Adrenal gland (tissue), 12 donors: Measurements from ENCODE around the gene CPD. TPM values are rescaled to one million over a fixed set of nuclear protein-coding genes. Genes with fewer than 3 reads are reported as not detected.
"Not testable (repeated sequence)": the region's sequence is repeated elsewhere in the genome, so short reads cannot be mapped to it uniquely, and the experiment has no call there.

Source experiments
- DNase-seq, 7 donors: peaks; one replicate each; pipeline ENCODE4 v3.0.0-alpha.2; 2019 to 2020
- H3K27ac ChIP-seq, 5 donors: fragments of 200-600 bp; sonication (generic) in 4 of 5; 1 replicate in 3 of 5; 2 replicates in 2 of 5; pipeline versions ENCODE4 v1.5.1 to v1.8.0; 2016 to 2020; ENCODE audit warnings: mild to moderate bottlenecking in 1 of 5
- H3K27me3 ChIP-seq: fragments of 200-600 bp; 2 replicates; pipeline ENCODE4 v1.8.0; 2021
- H3K36me3 ChIP-seq, 2 donors: fragments of 200-600 bp; replicated peaks in 1 of 2; 1 replicate in 1 of 2; 2 replicates in 1 of 2; pipeline versions ENCODE4 v1.5.1 to v1.8.0; 2018 to 2022
- H3K4me1 ChIP-seq, 2 donors: fragments of 200-600 bp; replicated peaks in 1 of 2; 1 replicate in 1 of 2; 2 replicates in 1 of 2; pipeline versions ENCODE4 v1.5.1 to v1.8.0; 2018 to 2021
- H3K4me3 ChIP-seq, 4 donors: fragments of 200-600 bp; sonication (generic) in 3 of 4; one replicate each; pipeline ENCODE4 v1.5.1; 2016 to 2018
- H3K9me3 ChIP-seq, 3 donors: fragments of 200-600 bp; sonication (generic) in 1 of 3; replicated peaks in 1 of 3; 1 replicate in 2 of 3; 2 replicates in 1 of 3; pipeline versions ENCODE4 v1.5.1 to v1.8.0; 2016 to 2021
- POLR2A ChIP-seq, 2 donors: fragments of 450-650 bp; IDR thresholded peaks; one replicate each; pipeline ENCODE4 v1.6.1; 2017; ENCODE audit warnings: antibody characterized with exemption in 2 of 2, mild to moderate bottlenecking in 2 of 2, moderate library complexity in 1 of 2
- WGBS, 4 donors: extraction: QIAGEN DNeasy Blood & Tissue Kit in 2 of 4; methylation state at CpG; one replicate each; pipeline versions ENCODE4 v1.1.5 to v1.1.7; 2013 to 2017; 5-methylcytosine and 5-hydroxymethylcytosine counted together
- intact Hi-C, 2 donors: fragments of 100-400 bp; cut with DNase I; formaldehyde crosslinking; loops; one replicate each; pipeline versions ENCODE4 v1.14.1 to v1.15.0; 2022 to 2023
- polyA plus RNA-seq, 3 donors: library from polyadenylated mRNA; stranded (reverse); fragments of 200-250 nt in 2 of 3; fragments of 350-450 nt in 1 of 3; fragmentation: Illumina TruSeq in 1 of 3; extraction: RNeasy Lipid Tissue Mini Kit (QIAGEN cat#74804) in 1 of 3; gene quantifications; one replicate each; pipeline ENCODE4 v1.2.3, GENCODE V29; 2013 to 2014
- total RNA-seq, 9 donors: library from RNA; depleted of rRNA in 4 of 9; stranded (reverse); fragments of >200 nt in 4 of 9; fragments of 120-200 nt in 1 of 9; fragmentation: NEBNext Ultra II Directional in 1 of 9; extraction: Animal tissue kit (Norgen Biotek cat#: 25700) in 1 of 9; gene quantifications; one replicate each; pipeline versions ENCODE4 v1.1.0 to v1.2.4, GENCODE V29; 2013 to 2023
- TF ChIP-seq, protein P1 (sequence below), 6 experiments: fragments of 450-650 bp in 4 of 6; fragments of 200-600 bp in 2 of 6; sonication (generic) in 1 of 6; IDR thresholded peaks; 1 replicate in 5 of 6; 2 replicates in 1 of 6; pipeline versions ENCODE4 v1.5.1 to v1.8.0; 2016 to 2021; ENCODE audit warnings: antibody characterized with exemption in 6 of 6, mild to moderate bottlenecking in 2 of 6, moderate library complexity in 1 of 6
- donor health status: healthy with polysubstance abuse.
- donor health status: Bipolar disorder and iron deficiency.
- donor health status: DM: yes; HTN: yes; CAD: no.
- donor health status: DM: no; HTN: no; CAD: no.
- donor health status: DM: no; HTN: no; CAD: no.
- donor health status: DM: yes; HTN: yes; CAD: no.

The CPD gene
- total and polyA plus RNA-seq, 12 donors: 4.2 to 52.8 (median 33.0) TPM

DNA sequence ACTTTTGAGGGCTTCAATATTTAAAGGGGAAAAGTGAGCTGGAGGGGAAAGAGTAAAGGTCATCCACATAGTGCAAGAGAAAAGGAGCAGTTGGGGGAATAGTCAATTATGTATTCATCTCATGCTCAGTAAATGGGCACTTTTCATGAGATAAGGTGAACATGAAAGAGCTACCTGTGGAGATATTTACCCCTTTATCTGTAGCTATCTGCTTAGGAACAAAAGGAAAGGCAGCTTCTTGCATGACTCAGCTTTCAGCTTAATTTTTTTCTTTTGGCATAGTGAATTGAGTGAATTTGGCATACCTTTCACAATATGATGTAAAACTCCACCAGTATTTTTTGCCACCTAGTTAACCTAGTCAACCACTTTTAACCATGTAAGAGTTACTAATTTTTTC is 26.4 kb downstream of the CPD start:
- Histone ChIP-seq H3K27ac (no peak overlapping the region), H3K4me3 (no peak overlapping the region), H3K9me3 (no peaks in the 10 kb centered on the region), H3K36me3 (no peaks in the 10 kb centered on the region), H3K4me1 (no peaks in the 10 kb centered on the region), H3K27me3 (no peaks in the 10 kb centered on the region)
- DNase-seq: no peak
- TF ChIP-seq, protein P1, sequence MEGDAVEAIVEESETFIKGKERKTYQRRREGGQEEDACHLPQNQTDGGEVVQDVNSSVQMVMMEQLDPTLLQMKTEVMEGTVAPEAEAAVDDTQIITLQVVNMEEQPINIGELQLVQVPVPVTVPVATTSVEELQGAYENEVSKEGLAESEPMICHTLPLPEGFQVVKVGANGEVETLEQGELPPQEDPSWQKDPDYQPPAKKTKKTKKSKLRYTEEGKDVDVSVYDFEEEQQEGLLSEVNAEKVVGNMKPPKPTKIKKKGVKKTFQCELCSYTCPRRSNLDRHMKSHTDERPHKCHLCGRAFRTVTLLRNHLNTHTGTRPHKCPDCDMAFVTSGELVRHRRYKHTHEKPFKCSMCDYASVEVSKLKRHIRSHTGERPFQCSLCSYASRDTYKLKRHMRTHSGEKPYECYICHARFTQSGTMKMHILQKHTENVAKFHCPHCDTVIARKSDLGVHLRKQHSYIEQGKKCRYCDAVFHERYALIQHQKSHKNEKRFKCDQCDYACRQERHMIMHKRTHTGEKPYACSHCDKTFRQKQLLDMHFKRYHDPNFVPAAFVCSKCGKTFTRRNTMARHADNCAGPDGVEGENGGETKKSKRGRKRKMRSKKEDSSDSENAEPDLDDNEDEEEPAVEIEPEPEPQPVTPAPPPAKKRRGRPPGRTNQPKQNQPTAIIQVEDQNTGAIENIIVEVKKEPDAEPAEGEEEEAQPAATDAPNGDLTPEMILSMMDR (IDR thresholded peaks at IDR 0.05): no peak
- TF ChIP-seq POLR2A (IDR thresholded peaks at IDR 0.05): no peak
- intact Hi-C loops: no loop called here

DNA sequence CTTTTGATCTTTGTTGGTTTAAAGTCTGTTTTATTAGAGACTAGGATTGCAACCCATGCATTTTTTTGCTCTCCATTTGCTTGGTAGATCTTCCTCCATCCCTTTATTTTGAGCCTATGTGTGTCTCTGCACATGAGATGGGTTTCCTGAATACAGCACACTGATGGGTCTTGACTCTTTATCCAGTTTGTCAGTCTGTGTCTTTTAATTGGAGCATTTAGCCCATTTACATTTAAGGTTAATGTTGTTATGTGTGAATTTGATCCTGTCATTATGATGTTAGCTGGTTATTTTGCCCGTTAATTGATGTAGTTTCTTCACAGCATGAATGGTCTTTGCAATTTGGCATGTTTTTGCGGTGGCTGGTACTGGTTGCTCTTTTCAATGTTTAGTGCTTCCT is 31.9 kb downstream of the CPD start:
- H3K4me3 ChIP-seq, H3K4me1 ChIP-seq, H3K9me3 ChIP-seq, H3K27me3 ChIP-seq, H3K27ac ChIP-seq, intact Hi-C loops, DNase-seq, H3K36me3 ChIP-seq: not testable (repeated sequence)
- 94 to 100% (median 96%) methylated on average over 2 of the region's 2 CpGs for WGBS, 4 donors

GRCh38 chr17:30412008-30412496 is 33.3 kb downstream of the CPD start:
- H3K27me3 ChIP-seq, H3K27ac ChIP-seq, H3K4me1 ChIP-seq, H3K9me3 ChIP-seq, intact Hi-C loops, H3K36me3 ChIP-seq, H3K4me3 ChIP-seq, DNase-seq: not testable (repeated sequence)
- WGBS, 4 donors: 79 to 90% (median 84%) methylated on average over 2 to 3 of the region's 3 CpGs

DNA sequence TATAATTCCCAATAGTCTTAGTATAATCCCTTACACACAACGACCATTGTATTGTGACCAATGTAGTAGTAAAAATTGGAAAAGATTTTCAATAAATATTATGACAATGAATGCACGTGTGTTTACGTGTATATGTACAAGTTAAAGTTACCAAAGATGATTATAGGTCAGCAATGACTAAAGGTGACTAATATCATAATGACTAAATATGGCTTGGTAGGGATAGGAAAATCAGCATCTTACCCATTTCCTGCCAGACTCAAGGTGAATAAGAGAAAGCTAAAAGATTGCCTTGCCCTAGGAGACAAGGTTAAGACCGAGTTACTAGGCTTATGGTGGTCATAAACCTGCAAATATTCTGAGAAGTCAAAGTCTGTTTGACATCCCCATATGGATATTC is 34.4 kb downstream of the CPD start:
- Histone ChIP-seq H3K36me3 (no peaks in the 10 kb centered on the region), H3K27me3 (no peaks in the 10 kb centered on the region), H3K4me1 (no peaks in the 10 kb centered on the region), H3K9me3 (no peaks in the 10 kb centered on the region), H3K27ac (no peak overlapping the region), H3K4me3 (no peak overlapping the region)
- TF ChIP-seq, protein P1 (IDR thresholded peaks at IDR 0.05): no peak
- no peak for TF ChIP-seq POLR2A (IDR thresholded peaks at IDR 0.05)
- 85 to 92% (median 89%) methylated on average over 4 of the region's 4 CpGs for WGBS, 4 donors
- intact Hi-C loops: no loop called here
- no peak for DNase-seq

GRCh38 chr17:30414486-30414885 is 35.8 kb downstream of the CPD start:
- WGBS, 4 donors: 90 to 94% (median 92%) methylated on average over 4 of the region's 4 CpGs
- no peak overlapping the region for H3K27ac ChIP-seq

More at GRCh38 chr17:30414486-30414885, 35.8 kb downstream of the CPD start:
- no peak for TF ChIP-seq POLR2A (IDR thresholded peaks at IDR 0.05)
- TF ChIP-seq, protein P1 (IDR thresholded peaks at IDR 0.05): no peak
- DNase-seq: no peak
- H3K4me3 ChIP-seq: no peak overlapping the region
- no peaks in the 10 kb centered on the region for H3K36me3 ChIP-seq
- H3K27me3 ChIP-seq: no peaks in the 10 kb centered on the region
- no peaks in the 10 kb centered on the region for H3K9me3 ChIP-seq
- H3K4me1 ChIP-seq: no peaks in the 10 kb centered on the region
- intact Hi-C loops: no loop called here
